Activated CD4-positive, CD25-positive, alpha-beta regulatory T cell treated with anti-CD3 and anti-CD28 coated beads, Interleukin-2, amount 50 U/mL, for 72 hours (primary cell): ENCODE measurements around the gene UNC5A.

ENCODE experiments used
- DNase-seq: peaks from one replicate; pipeline ENCODE4 v3.0.0; 2021

UNC5A gene

DNA sequence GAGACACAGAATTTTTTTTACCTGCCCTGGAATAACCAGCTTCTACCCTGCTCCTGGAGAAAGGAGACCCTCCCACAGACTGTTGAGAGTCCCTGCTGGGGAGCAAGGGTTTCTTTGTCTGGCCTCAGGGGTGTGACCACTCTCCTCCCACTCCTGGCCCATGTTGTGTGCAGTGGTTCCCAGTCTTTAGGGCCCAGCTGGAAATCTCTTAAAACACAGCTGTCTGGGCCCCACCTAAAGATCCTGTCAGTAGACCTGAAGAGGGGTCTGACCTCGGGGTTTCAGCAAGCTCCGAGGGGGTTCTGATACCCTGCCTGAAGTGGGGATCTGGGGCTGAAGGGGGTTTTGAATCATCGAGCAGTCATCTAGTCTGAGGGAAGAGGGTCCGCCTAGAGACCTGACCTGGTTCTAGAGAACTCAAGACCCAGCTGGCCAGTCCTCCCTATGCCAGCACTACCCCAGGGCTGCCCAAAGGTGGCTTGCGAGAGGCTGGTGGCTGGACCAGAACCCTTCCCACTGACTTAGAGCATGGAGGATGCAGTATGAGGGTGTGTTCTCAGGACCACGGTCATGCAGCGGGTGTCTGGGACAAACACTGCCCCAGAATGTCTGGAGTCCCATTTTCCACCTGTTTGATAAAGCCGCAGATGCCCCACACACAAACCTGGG, 8.1 kb upstream of the UNC5A start:
- no peak for DNase-seq

DNA sequence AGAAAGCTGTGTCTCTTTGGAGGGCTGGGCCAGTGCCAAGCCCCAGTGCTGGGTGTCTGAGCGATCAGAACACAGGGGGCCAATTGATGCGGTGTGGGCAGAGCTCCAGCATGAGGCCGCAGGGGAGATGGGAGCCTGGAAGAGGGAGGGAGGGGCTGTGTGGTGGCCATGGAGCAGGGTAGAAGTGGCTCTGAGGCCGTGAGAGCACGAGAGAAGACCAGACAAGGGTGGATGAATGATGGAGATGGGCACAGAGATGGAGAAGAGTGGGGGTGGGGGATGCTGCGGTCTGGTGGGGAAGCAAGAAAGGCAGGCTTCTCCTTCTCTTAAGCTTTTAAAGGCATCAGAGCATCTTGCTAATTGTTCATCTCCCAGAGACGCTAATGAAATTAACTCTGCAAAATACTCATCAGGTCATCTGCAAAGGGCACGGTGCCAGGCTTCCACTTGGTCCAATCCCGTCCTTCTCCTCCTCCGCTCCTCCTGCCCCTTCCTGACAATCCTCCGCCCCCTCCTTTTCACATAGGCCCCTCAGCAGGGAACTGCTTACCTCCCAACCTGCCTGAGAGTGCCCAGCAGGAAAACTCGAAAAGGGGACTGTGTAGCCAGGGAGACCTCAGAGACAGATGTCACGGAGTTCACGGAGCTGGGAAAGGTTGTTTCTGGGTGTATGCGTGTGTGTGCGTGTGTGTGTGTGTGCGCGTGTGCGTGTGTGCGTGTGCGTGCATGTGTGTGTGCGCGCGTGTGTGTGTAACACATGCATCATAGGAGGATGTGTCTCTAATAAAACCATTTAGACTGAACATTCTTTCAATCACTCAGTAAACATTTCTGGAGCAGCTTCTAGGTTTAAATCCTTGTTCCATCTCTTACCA, 7.1 kb upstream of the UNC5A start:
- no peak for DNase-seq

DNA sequence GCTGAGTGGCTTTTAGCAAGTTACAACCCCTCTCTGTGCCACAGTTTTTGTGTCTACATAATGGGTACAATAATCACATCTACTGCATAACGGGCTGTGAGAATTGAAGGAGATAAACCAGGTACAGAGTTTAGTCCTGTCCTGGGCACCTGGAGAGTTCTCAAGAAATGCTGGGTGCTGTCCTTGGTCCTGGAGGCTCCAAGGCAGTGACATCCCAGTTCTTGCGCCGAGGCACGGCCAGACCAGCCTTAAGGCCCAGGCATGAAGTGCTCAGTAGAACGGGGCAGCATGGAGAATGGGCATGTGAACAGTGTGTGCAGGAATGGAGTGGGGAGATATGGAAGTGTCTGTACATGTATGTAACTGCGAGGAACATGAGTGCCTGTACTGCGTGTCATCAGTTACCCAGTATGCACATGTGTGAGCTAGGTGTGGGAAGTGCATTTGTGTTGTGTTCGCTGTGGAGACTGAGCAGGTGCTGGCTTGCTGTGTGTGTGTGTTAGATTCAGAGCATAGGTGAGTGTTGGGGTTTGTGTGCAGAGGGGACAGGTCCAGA, 6.3 kb upstream of the UNC5A start:
- DNase-seq = no peak

DNA sequence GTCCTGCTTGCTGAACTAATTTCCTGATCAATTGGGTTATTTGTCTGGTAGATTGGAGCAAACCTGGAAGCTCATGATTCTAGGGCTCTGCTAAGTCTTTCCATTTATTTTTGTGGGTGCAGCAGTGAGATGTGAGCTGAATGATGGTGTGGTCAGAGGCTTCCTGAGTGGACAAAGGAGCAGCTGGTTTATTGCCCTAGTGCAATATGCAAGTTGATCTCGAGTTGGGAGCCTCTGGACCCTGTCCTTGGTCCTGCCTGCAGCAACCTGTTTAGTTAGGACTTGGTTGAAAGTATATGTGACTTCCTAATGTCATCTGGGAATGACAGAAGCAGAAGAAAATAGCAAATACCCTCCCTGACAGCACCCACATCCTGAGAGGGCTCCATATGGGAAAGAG, 4.2 kb upstream of the UNC5A start:
- DNase-seq = no peak

DNA sequence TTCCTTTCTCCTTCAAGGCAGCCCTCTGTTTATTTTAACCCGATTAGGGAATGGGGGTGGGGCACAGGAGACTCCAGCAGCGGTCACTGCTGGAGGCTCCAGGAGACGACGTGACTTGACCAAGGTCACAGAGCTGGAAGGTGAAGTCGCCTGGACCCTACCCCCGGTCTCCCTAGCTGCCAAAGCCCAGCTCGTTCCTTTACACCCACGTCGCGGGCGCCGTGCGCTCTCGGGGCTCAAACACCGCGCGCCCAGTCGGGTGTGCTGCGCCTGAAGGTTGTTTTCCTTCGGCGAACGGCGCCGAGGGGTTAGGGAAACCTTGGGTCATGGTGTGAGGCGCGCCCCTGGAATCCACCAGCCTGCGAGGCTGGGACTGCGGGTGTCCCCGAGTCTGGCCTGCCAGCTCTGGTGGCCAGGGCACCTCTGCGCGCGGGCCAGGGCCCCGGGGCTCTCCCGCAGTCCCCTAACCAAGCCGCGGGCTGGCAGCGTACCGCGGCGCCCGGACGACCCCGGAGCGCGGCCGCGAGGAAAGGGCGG, 747 bp upstream of the UNC5A start:
- DNase-seq = no peak

DNA sequence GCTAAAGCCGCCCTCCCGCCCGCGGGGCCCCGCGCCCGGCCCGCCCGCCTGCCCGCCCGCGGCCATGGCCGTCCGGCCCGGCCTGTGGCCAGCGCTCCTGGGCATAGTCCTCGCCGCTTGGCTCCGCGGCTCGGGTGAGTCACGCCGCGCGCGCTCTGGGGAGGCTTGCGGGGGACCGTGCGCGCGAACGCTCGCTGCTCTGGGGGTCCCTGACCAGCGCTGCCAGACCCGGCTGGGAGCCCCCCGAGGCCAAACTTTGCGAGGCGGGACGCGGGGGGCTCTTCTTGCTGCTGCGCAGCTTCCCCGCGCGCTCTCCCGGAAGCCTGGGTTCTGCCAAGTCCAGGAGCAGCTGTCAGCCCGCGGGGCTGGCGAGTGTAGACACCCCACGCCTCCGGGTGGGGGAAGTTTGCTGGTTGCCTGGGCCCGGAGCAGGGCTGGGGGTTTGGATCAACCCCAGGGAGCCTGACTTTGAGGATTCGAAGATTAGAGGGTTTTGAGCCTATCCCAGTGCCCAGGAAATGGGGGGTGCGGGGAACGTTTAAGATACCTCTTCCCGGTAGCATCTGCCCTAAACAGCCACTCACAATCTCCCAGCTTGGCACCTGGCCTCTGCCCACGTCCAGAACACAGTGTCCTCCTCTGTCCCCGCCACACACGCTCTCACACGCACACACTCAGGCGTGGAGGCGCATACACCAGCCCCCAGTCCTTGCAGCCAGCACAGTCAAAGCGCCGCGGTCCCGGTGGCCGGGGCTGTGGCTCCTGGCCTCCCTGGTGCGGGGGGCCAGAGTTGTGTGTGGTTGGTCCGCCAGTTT, 535 bp downstream of the UNC5A start:
- no peak for DNase-seq

DNA sequence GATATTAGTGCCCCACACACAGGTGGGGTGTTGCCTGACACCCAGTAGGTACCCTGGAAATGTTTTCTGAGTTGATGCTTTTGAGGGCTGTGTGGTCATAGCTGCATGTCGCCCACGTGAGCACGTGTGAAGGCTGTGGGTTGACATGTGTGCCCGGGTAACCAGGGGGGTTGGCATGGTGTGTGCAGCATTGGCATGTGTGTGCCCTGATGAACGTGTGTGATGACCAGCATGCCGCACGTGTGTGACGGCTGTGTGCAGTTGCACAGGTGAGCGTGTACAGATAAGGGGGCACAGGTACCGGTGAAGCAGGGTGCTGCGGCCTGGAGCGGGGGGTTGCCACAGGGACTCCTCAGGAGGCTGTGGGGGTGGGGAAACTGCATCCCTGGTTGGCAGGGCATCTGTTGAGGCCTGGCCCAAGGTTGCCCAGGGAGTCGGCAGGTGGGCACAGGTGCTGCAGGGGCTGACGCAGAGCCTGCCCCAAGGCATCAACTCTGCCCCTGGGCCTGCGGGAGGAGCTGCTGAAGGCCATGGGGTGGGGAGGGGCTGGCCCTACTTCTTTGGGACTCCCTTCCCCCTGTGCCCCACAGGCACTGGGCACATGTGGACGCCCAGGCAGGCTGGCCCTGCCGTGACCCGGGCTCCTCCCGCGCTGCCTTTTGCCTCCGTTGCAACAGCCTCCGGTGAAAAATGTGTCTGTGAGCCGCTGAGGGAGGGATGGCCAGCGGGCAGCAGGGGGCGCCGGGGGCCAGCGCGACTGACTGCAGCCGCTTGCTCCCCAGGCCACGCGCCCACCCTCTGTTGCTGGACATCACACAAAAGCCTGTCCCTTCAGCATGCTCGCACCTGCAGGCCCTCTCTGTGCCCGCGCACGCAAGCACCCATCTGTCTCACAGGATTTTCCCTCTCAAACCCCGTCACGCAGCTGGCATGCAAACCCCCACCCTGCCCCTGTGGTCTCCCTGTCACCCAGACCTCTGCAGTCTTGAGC, 2.2 kb downstream of the UNC5A start:
- no peak for DNase-seq

DNA sequence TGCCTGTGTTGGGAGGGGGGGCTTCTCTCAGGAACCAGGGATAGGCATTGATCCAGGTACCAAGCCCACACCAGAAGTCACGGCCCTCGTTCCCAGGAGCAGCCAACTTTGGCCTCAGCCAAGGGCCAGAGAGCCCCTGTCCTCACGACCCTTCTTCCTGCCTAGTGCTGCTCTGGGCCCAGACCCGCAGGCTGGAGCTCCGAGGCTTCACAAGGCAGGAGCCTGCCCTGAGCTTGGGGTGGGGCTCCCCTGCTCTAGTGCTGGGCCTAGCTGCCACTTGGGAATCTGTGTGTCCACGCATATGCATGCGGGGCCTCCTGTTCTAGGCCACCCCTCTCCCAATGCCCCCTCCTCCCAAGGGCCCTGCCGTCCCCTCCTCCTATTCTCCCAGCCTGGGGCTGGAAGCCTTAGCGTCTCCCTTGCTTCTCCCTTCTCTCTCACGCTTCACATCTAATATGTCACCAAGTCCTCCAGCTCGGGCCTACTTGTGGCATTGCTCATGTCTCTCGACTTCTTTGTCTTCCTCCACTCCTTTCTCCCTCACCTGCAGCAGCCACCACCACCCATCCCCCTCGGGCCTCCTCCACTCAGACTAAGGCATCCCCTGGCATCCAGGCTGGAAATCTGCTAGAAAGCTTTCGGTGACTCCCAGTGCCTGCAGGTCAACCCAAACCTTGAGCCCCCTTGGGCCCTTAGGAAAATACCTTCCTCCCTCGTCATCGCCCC, 3.4 kb downstream of the UNC5A start:
- DNase-seq = no peak

DNA sequence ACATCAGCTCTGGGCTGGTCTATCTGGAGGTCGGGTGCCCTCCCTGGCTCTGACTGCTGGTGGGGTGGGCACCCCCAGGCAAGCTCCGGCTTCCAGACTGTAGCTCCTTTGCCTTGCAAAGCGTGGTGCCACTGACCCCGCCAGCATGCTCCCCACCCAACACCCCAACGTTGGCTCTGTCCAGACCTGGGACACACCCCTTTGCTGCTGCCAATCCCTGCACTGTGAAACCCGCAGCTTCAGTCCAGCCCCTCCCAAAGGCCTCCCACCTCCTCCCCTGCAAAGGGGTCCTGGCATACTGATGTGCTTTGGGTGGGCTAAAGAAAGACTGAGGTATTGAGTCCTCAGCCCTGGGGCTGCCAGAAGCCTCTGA, 3.9 kb downstream of the UNC5A start:
- DNase-seq = no peak

DNA sequence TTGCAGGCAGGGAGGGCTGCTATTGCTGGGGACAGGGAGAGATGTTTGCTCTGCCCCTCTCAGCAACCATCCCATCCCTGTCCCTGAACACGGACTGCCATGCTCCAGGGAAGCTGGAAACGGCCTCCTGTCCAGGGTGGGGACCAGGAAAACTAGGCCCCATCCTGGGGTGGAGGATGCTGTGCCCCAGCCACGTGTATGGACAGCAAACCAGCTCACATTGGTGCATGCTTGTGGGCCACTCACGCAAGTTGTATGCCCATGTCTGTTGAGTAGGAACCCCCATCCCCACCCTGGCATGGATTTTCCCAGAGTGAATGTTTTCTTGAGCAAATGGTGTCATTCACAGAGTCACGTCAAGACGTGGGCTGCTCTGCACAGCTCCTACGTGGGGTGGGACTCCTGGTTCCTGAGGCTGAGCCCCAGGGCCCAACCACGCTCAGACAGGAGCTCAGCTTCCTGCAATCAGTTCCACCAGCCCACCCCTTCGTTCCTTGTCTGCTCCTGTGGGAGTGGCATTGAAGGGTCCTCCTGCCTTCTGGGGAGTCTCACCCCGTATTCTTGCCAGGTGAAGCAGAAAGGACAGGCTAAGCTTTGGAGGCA, 4.6 kb downstream of the UNC5A start:
- DNase-seq = no peak

DNA sequence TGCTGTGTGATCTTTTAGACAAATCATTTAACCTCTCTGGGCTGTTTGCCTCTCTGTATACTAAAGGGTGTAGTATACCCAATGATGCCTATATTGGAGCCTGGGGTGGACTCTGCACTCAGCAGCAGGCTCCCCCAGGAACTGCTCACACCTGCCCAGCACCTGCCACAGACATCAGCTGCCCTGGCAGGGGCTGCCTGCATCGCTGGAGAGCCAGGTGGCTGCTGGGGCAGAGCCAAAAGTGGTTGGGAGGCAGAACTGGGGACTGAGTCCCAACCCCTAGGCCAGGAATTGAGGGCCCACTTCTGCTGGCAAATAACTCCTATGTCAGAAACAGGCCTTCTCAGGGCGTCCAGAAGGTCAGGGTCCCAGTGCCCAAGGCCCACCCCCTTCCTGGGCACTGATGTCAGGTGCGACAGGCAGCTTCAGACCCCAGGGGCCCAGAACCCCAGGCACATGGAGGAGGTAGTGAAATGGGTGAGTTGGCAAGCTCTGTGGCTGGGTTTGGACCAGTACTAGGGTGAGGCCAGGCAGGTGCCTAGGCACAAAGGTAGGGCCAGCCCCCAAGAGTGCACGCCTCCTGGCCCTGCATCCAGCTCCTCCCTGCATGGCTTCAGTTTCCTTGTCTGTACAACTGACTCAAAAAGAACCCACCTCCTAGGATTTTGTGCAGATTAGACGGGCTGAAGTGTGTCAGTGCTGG, 5.8 kb downstream of the UNC5A start:
- no peak for DNase-seq

DNA sequence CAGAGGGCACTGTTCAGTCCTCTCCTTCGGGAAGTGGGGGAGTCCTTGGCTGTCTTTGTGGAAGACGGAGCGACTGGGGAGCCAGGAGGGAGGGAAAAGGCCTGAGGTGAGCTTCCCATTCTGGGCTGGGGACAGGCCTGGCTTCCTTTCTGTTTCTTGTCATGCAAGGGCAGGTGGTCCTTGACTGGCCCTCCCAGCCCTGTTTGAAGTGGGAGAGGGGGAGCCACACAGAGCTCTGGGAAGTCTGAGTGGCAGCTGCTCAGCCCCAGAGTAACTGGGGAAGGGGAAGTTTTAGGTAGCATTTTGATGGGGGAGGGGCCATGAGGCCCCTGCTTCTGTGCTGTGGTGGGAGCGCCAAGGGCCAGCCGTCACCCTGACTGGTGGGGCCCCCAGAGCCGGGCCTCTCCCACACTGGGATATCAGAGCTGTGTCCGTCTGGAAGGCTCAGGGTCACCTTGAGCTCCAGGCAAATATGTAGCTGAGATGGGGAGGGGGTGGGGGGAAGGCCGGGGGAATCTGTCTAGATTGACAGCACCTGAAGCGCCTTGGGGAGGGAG, 6.5 kb downstream of the UNC5A start:
- DNase-seq = no peak

DNA sequence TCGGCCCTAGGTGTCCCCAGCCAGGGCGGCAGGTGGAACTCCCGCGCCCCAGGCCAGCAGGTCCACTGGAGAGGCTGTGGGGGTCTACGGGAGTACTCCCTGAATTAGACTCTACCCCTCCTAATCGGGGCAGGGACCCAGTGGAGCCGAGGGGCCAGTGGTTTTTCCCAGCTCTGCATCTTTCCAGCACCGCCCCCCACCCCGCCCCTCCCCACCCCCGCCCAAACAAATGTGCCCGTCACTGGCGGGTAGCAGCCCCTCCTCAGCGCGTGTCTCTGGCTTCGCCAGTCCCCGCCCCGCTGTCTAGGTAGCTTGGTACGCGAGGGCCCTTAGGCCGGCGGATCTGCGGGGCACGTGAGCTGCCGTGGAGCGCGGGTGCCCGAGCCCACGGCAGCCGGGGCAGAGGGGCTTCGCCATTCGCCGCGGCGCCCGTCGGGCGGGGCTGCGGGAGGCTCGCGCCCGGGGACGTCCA, 7.0 kb downstream of the UNC5A start:
- no peak for DNase-seq

DNA sequence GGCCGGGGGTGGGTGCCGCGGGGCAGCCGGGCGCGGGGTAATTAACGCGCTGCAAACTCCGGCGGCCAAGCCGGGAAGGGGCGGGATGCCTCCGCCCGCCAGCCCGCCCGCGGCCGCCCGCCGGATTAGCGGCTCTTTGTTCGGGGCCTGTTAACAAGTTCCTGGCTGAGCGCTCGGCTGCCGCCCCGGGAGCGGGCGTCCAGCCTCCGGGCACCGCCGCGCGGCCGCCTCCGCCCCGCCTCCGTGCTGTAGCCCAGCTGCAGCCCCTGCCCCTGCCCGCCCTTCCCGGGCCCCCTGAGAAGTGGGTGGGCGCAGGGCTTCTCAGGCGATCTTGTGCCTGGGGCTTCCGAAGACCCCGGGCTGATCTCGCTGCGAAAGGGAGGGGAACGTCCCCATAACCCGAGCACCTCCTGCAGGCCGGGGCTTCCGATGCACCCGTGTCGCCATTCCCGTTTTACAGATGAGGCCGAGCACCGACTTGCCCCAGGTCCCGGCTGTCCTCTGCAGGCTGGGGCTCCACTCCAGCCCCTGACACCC, 7.5 kb downstream of the UNC5A start:
- DNase-seq = no peak

DNA sequence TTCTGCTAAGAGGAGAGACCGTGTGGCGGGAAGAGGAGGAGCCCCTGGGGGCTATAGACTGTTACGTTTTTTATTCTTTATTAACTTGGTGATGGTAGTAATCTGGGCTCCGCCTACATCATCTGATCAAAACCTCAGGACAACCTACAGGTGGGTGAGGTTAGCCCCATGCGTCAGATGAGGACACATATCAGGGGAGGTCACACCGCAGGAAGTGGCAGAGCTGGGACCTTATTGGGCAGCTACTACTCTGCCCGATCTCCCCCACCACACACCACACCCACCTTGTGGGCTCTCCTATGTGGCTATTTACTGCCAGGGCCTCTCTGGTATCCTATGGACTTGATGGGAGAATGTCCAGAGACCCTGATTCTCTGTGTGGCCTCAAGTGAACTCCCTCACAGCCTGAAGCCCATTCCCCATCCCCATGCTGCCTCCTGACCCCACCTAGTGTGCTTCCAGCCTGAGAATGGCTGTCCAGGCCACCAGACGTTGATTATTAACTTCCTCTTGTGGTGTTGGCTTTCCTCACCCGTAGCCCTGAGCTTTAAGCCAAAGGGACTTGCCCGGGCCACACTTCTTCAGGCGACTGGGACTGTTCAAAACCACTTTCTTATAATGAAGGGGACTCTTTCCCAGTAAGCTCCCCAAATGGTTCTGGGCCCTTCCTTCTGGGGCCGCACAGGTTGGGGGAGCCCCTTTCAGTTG, 8.2 kb downstream of the UNC5A start:
- no peak for DNase-seq

DNA sequence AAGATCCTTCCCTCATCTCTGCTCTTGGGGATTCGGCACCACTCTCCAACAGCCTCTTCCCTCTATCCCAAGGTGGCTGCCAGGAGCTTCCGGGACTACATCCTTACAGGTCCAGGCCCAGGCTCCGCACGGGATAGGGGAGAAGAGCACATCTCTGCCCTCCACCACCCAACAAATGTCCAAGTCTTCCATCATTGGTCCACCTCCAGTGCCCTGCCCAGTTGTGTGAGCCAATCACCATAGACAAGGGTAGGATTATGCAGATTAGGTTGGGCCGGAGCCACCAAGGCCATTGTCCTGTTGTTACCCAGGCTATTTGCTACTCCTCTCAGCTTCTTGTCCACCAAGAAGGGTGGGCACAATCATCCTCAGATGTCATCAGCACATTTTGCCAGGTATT, 9.1 kb downstream of the UNC5A start:
- no peak for DNase-seq

DNA sequence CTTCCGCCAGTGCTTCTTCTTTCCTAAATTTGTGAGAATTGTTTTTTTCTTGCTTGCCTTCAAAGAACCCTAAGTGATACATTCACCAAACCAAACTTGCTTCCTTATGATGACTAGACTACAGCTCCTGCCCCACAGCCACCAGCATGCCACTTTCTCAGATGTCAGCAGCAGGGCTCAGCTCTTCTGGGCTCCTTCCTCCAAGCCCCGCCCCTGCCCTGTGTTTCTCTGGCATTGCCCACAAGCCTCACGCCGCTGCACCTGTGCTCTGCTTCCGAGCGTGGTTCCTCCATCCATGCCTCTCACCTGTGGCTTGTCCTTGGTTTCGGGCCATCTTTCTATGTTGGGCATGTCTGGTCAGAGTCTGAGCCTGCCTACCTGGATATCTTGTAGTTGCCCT, 10.6 kb downstream of the UNC5A start:
- no peak for DNase-seq

DNA sequence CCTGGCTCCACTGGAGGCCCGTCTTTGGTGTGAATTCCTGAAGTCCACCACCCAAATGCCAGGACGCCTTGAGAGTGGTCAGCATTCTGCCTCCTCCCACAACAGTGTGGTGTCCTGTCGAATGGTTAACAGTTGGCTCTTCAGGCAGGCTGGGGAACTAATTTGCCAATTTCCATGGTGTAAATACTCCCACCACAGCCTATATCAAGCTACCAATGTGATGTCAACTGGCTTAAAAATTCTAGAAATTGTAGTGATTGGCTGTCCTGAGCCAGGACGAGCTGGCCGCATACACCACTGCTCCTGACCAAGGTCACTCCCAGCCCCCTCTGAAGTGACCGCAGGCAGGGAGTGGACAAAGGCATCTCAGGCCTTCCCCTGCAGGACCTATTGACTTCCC, 11.1 kb downstream of the UNC5A start:
- no peak for DNase-seq
